HG03159 (cell line): ENCODE measurements around the gene DPP10.
"Not testable (repeated sequence)": the region's sequence is repeated elsewhere in the genome, so short reads cannot be mapped to it uniquely, and the experiment has no call there.

Source experiments
- ATAC-seq: cut with Tn5 transposase; IDR thresholded peaks from one replicate; pipeline ENCODE4 v1.9.1; 2021; ENCODE audit warnings: mild to moderate bottlenecking, moderate library complexity; ENCODE audit not compliant: unreplicated experiment

The DPP10 gene

GRCh38 chr2:114499101-114499500 lies 56.7 kb downstream of the DPP10 start:
- ATAC-seq: no peak

DNA sequence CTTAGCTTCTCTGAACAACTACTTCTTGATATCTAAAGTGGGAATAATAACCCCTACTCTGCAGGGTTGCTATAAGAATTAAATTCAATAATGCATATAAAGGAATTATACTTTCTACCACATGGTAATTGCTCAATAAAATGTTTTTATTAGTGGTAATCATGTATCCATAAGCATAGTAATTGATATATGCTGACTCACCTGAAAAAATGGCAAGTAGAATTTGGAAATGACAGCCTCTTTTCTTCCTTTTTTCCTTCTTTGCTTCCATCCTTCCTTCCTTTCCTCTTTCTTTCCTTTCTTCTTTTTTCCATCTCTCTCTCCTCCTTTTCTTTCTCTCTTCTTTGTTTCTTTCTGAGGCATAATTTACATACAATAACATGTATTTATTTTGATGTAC lies 65.3 kb downstream of the DPP10 start:
- ATAC-seq: no peak

DNA sequence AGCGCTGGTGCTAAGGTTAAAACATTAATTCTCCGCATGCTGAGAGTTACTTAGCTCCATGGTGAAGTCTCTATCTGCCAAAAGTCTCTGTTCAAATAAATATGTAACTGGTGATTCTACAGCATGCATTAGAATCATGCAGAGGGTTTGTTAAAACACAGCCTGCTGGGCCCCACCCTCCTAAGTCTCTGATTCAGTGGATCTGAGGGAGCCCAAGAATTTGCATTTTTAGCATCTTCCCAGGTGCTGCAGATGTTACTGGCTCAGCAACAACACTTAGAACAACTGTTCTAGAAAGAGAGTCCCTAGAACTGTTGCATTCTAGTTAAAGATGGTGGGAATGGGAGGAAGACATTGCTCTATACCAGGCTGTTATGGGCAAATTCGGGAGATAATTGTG lies 73.4 kb downstream of the DPP10 start:
- ATAC-seq: no peak

- no peak for ATAC-seq
Observed at GRCh38 chr2:114517580-114517979, 75.1 kb downstream of the DPP10 start.

DNA sequence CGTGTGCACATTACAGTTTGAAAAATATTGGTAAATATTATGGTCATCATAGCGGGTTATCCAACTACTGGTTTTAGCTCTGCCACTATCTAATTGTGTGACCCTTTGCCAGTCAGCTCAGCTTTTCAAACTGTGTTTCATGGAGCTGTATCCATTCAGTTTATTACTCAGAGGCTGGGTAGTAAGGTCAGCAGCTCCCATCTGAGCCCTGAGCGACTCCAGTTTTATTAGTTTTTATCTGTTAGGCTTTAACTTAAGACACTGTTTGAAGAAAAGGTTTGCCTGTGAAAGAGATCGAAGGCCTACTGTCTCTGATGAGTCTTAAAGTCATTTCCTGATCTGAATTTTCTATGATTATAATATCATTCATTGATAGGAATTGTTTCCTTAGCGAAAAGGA lies 76.3 kb downstream of the DPP10 start:
- no peak for ATAC-seq

GRCh38 chr2:114522612-114523011 lies 80.2 kb downstream of the DPP10 start:
- not testable (repeated sequence) for ATAC-seq

- ATAC-seq: no peak
Observed at GRCh38 chr2:114525955-114526354, 83.5 kb downstream of the DPP10 start.

- no peak for ATAC-seq
Observed at GRCh38 chr2:114526841-114527240, 84.4 kb downstream of the DPP10 start.

DNA sequence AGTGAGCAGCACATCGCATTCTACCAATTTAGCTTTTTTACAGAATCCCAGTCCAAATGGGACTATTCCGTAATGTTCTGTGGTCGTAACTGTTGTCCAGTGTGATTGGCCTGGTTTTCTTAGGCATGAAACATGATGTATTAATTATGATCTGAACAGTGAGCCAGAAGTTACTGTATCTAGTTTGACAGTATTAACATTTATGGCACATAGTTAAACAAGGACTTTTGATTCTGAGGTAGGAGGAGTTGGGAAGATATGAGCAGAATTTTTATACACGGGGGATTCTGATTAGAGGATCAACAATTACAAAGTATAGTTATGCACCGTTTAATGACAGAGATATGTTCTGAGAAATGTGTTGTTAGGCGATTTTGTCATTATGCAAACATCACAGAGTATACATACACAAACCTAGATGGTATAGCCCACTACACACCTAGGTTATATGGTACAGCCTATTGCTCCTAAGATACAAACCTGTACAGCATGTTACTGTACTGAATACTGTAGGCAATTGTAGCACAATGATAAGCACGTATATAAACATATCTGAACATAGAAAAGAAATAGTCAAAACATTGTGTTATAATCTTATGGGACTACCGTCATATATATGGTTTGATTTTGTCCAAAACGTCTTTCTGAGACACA lies 85.0 kb downstream of the DPP10 start:
- ATAC-seq: no peak

DNA sequence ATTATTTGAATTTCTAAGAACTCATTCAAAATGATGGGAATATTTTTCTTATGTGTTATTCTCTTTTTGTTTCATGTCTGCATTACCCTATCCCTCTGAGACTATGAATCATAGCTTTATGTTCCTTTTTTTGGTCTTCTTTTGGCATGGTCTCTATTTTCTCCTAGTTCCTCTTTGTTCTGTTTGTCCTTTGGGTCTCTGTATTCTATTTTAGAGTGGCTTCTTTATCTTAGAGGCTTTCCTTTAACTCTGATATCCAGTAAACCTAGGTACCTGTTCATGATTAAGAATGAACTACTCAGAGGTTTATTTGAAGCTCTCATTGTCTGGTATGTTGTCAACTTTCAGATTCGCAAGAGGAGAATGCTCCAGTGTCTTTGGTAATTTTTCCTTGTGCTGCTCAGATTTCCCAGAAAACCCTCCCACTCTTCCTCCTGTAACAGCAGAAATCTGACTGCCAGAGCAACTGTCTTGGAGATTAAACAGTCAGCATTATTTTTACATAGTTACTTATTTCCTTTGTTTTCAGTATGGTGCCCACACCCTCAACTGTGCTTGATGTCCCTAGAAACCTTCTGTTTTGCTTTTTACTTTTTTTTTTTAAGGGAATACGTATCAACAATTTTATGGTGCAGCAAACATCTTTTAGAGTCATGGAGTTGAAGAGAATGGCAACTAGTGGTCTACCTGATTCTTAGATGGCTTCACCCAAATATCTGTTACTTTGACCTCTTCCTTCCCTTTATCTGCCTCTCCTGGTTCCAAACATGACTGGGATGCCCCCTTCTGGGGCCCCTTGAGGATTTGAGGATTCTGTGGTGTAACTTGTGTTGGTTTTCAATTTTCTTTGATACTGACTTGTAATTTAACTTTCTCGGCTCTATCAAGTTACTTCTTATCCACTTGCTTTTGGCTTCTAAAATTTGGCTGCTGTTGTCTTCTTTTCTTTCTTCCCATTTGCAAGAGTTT lies 92.0 kb downstream of the DPP10 start:
- ATAC-seq: no peak

DNA sequence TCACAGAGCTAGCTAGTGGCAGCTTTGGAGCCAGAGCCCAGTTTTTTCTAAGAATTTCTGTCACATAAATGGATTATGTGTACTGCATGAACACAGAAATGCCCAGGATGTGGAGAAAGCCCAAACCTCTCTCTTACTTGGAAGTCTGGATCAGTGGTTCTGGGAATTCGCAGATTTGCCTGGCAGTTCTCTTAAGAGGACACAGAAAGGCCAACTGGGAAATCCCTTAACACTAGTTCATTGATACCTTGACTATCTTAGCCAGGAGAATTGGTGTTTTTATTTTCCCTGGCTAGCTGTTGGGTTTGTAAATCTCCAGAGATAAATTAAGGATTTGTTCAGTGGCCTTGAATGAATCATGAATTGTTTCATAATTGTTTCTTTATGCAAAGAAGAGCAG lies 95.3 kb downstream of the DPP10 start:
- no peak for ATAC-seq

DNA sequence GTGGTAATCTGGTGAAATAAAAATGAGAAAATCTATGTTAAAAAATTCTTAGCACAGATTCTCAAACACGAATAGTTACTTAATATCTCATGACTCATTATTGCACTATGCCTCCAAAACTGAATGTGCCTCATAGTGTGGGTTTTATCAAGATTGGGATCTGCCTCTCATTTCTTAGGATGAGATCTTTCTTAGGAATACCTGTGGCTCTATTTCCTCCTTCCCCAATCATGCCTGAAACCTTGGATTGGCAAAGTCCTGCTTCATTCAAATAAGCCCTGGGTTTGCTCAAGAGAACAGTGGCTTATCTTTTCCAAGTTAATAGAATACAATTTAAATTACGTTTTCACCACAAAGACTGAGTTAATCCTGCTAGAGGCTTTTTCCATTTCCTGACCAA lies 100.3 kb downstream of the DPP10 start:
- ATAC-seq: no peak

DNA sequence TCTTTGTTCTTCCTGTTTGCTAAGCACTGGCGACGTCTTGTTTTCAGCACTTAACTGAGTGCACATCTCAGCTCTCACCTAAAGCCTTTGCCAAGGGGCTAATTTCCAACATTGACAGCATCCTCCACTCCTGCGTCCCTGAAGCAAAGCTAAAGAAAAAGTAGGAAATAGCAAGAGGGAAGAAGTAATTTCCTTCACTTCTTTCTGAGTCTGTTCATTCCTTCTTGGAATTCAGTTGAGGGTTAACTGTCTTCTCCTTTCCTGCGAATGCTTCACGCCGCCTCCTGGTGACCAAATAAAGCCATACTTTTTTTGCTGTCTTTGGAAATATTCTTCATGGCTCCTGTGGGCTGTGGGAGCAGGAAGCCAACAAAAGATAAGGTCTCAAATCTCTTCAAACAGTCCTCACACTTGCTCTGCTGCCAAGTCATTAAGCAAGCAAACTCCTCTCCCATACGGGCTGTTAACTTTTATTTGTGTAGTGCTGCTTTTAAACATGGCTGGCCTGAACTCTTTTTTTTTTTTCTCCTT lies 100.9 kb downstream of the DPP10 start:
- ATAC-seq: no peak

DNA sequence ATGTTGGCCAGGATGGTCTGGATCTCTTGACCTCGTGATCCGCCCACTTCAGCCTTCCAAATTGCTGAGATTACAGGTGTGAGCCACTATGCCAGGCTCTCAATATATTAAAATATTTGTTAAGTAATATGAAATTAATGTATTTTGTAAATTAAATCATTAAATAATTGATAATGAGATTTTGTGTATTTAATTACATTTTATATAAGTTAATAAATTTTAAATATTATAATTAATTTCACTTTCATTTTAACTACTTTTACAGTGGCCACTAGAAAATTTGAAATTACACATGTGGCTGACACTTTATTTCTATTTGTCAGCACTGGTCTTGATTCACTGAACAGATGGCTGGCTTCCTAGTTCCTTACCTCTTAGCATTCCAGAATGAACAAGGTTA lies 102.6 kb downstream of the DPP10 start:
- no peak for ATAC-seq

GRCh38 chr2:114546531-114546930 lies 104.1 kb downstream of the DPP10 start:
- ATAC-seq: no peak

DNA sequence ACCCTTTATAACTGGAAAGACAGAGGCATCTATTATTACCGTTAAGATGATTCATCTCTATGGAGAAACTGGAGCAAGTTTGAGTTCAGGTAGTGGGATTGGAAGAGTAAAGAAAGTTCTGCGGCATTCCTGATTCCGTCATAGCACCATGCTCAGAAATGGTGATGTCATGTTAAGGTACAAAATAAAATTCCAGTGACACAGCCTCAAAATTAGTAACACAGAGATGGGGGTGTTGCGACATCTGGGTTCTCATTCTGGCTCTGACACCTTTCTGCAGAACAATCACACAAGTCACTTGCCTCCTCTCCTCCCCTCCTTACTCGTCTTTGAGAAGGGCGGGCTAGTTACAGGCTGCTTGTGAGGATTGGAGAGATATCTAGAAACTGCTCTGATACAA lies 105.7 kb downstream of the DPP10 start:
- ATAC-seq: no peak

- ATAC-seq: no peak
Observed at GRCh38 chr2:114550364-114550763, 107.9 kb downstream of the DPP10 start.

DNA sequence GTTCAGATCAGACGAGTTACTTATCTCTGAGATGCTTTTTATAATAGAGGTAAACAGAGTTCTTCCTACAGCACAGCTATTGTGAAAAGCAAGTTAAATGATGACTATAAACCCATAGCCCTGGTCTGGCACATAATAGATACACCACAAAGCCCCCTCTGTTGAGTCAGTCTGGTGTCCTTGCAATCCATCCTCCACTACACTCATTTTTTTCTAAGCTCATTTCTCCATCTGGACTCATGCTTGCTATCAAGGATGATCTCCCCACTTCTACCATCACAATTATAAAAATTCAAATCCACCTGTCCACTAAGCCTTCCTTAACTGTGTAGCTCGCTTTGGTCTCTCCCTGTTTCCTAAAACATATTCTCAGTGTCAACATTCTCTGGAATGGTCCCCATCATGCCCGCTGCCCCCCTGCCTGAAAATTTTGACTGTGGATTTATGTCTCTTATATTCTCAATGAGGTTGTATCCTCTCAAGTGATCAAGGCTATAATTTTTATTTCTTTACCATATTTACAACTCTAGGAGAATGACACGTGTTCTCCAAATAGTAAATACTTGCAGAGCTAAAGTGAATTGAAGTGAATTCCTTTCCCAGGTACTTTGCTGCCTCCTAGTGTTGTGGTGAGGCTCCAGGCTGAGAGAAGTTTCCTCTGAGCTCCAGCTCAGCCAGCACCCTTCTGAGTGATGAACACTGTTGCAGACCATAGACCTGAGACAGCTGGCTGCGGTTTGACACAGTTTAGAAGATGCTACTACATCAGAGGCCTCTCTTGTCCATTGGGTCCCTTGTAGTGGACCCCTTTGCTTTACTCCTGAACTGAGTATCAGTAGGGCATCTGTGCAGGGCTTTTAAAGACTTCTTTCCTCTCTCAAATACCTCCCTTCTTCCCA lies 108.7 kb downstream of the DPP10 start:
- no peak for ATAC-seq

GRCh38 chr2:114553027-114553426 lies 110.6 kb downstream of the DPP10 start:
- no peak for ATAC-seq

DNA sequence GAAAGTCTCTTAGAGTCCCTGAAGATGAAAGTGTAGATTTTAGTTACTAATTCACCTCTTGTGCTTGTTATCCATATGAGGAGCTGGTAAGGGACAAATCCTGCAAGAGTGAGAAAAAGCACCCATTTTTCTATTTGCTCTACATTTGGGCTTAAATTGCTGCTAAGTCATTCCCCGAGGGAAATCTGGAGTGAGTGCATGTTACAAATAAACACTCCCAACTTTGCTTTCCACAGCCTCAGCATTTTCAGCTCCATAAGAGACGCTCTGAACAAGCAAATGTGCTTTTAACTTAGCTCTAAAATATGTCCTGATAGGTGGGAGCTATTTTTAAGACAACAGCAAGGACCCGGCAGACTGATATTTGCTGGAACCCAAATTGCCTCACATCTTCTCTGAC lies 126.7 kb downstream of the DPP10 start:
- no peak for ATAC-seq

GRCh38 chr2:114577657-114578056 lies 135.2 kb downstream of the DPP10 start:
- ATAC-seq: no peak
